IPS DF 19.7 (cell line): ENCODE measurements around the gene SUPT3H.
A peak's percentile ranks its signal among the peaks of the same experiment; 100 is the strongest.
"Not testable (repeated sequence)": the region's sequence is repeated elsewhere in the genome, so short reads cannot be mapped to it uniquely, and the experiment has no call there.

Source experiments
- DNase-seq: peaks from one replicate; pipeline ENCODE4 v3.0.0-alpha.2; 2013; ENCODE audit warnings: low read depth, low spot score

Gene SUPT3H

GRCh38 chr6:45323656-45324224 is 54.0 kb downstream of the SUPT3H start:
- no peak for DNase-seq

- no peak for DNase-seq
These were observed 57.4 kb downstream of the SUPT3H start for GRCh38 chr6:45320349-45320748.

- no peak for DNase-seq
These were observed 63.6 kb downstream of the SUPT3H start for GRCh38 chr6:45314146-45314545.

- DNase-seq: peak; percentile 5
These were observed 67.5 kb downstream of the SUPT3H start for GRCh38 chr6:45310118-45310788.

- no peak for DNase-seq
These were observed 72.2 kb downstream of the SUPT3H start for GRCh38 chr6:45305546-45305945.

- no peak for DNase-seq
These were observed 74.9 kb downstream of the SUPT3H start for GRCh38 chr6:45302832-45303231.

- no peak for DNase-seq
These were observed 76.2 kb downstream of the SUPT3H start for GRCh38 chr6:45301348-45302142.

GRCh38 chr6:45300736-45301135 is 77.0 kb downstream of the SUPT3H start:
- DNase-seq: no peak

- DNase-seq: no peak
These were observed 78.6 kb downstream of the SUPT3H start for GRCh38 chr6:45299096-45299581.

GRCh38 chr6:45297320-45297719 is 80.4 kb downstream of the SUPT3H start:
- no peak for DNase-seq

- DNase-seq: not testable (repeated sequence)
These were observed 83.6 kb downstream of the SUPT3H start for GRCh38 chr6:45294065-45294701.

GRCh38 chr6:45293306-45293705 is 84.4 kb downstream of the SUPT3H start:
- no peak for DNase-seq

GRCh38 chr6:45289751-45290514 is 87.8 kb downstream of the SUPT3H start:
- DNase-seq: no peak

- DNase-seq: not testable (repeated sequence)
These were observed 91.0 kb downstream of the SUPT3H start for GRCh38 chr6:45286707-45287106.

GRCh38 chr6:45278367-45278766 is 99.4 kb downstream of the SUPT3H start:
- DNase-seq: no peak

GRCh38 chr6:45277741-45278140 is 100.0 kb downstream of the SUPT3H start:
- DNase-seq: not testable (repeated sequence)

GRCh38 chr6:45275358-45275757 is 102.4 kb downstream of the SUPT3H start:
- no peak for DNase-seq

GRCh38 chr6:45272626-45273025 is 105.1 kb downstream of the SUPT3H start:
- DNase-seq: no peak

GRCh38 chr6:45265246-45265645 is 112.5 kb downstream of the SUPT3H start:
- DNase-seq: no peak

GRCh38 chr6:45260696-45261095 is 117.0 kb downstream of the SUPT3H start:
- DNase-seq: no peak
